GM19372 (cell line): ENCODE data around the gene ACTRT3.
"Not testable (repeated sequence)": the region's sequence is repeated elsewhere in the genome, so short reads cannot be mapped to it uniquely, and the experiment has no call there.

Experiments
- ATAC-seq: cut with Tn5 transposase; IDR thresholded peaks from one replicate; pipeline ENCODE4 v1.9.1; 2021; ENCODE audit warnings: mild to moderate bottlenecking, low read depth, moderate library complexity; ENCODE audit not compliant: unreplicated experiment

ACTRT3 gene

GRCh38 chr3:169772897-169773816 lies 3.8 kb upstream of the ACTRT3 start, which contains the start of gene MYNN:
MYNN (plus strand) TSS chr3:169773396; CDS start chr3:169774296, 900 bp downstream.
- peak; percentile 74 for ATAC-seq

GRCh38 chr3:169772305-169772896 lies 3.0 kb upstream of the ACTRT3 start:
- peak; percentile 10 for ATAC-seq

DNA sequence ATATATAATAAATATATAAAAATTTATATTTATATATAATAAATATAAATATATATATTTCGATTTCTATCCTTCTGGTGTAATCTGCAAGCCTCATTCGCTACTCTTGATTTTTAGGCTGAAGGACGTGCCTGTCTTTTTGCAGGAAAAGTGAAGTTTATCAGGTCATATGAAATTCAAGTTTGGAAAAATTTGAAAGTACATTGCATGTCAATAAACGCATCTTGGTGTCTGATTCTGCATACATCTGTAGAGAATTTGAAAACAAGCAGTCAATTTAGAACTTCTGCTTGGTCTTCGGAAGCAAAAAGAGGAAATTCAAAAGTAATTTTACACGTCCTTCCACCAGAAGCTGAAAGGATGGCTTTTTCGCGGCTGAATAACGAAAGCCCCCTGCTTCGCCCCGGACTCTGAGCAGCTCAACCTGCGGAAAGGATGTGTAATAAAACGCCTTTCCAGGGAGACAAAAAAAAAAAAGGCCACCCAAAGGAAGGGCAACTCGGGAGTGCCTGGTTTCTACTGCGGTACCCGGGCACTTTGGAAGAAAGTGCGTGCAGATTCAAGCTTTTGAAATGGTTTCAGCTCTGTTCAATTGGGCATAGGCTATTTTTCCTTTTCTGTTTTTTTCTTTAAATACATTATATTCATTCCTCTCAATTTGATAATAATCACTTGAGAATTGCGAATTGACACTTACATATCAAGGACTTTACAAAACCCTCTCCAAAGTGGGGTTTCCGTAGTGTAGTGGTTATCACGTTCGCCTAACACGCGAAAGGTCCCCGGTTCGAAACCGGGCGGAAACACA lies 2.3 kb upstream of the ACTRT3 start:
- no peak for ATAC-seq

GRCh38 chr3:169764882-169765612 lies 4.3 kb downstream of the ACTRT3 start, which contains the start of gene TERC:
TERC (minus strand) TSS chr3:169765060.
- peak; percentile 67 for ATAC-seq

DNA sequence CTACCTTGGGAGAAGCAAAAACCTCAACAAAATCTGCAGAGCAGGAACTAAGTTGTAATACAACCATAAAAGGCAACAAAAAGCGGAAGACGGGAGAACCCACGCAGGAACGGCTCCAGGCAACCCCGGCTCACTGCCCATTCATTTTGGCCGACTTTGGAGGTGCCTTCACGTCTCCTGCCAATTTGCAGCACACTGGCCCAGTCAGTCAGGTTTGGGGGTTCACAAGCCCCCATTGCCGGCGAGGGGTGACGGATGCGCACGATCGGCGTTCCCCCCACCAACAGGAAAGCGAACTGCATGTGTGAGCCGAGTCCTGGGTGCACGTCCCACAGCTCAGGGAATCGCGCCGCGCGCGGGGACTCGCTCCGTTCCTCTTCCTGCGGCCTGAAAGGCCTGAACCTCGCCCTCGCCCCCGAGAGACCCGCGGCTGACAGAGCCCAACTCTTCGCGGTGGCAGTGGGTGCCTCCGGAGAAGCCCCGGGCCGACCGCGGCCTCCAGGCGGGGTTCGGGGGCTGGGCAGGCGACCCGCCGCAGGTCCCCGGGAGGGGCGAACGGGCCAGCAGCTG lies 5.0 kb downstream of the ACTRT3 start:
- peak; percentile 39 for ATAC-seq

- no peak for ATAC-seq
Observed at GRCh38 chr3:169760479-169760878, 8.9 kb downstream of the ACTRT3 start.

- ATAC-seq: no peak
Observed at GRCh38 chr3:169759256-169759655, 10.1 kb downstream of the ACTRT3 start.

DNA sequence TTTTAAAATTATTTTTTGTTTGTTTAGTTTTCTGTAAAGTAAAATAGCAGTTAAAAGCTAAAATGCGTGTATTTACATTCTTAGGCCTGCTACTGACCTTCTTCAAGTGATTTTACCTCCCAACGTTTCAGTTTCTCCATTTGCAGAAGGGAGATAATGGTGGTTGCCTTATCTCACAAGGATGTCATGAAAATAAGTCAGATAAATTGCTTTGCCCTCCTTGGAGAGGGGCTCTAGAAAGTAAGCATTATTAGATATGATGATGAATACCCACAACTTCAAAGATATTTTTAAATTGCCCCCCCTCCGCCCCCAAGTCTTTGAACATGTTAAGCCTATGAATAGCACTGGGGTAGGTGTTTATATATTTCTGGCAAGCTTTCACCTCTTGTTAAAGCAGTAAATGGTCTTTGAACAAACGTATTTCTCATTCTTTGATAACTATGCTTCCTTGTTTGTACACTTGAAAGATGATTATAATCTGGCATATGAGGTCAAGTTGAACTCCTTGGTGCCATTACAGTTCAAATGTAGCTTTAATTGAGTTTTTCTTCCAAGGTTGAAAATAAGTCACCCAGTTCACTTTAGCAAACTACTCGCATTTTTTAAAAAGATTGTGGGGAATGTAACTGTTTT lies 10.9 kb downstream of the ACTRT3 start:
- ATAC-seq: no peak

GRCh38 chr3:169755488-169755887 lies 13.9 kb downstream of the ACTRT3 start:
- no peak for ATAC-seq

DNA sequence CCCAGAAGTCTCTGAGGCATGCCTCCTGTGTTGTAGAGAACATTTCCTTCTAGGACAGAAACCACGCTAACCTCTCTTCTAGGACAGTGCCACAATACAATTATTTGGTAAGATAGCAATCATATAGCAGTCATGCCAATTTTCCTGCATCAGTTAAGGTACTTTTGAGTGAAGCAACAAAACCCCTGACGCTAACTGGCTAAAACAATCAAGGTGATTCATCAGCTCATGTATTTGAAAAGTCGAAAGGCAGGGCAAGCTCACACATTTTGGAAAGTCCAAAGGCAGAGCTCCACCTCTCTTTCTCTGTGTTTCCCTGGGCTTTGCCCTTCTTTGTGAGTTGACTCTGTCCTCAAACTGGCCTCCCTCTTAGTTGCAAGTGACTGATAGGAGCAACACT lies 14.7 kb downstream of the ACTRT3 start:
- ATAC-seq: no peak

DNA sequence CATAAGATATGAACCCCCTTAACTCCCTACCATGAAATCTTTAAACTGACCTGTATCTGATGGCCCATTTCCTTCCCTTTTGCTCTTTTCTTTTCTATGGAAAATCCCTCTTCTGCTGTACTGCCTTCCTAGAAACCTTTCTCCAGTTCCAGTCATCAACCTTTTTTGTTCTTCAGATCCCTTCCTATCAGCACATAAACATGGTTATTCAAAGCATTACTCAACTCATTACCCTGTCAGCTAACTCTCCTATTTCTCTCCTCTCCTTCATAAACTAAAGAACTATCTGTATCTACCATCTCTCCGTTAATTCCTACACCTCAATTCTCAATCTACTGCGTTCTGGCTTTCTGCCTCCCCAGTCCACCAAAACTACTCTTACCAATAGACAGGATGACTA lies 17.5 kb downstream of the ACTRT3 start:
- ATAC-seq: no peak

- no peak for ATAC-seq
Observed at GRCh38 chr3:169750665-169751064, 18.7 kb downstream of the ACTRT3 start.

- ATAC-seq: no peak
Observed at GRCh38 chr3:169748670-169749069, 20.7 kb downstream of the ACTRT3 start.

DNA sequence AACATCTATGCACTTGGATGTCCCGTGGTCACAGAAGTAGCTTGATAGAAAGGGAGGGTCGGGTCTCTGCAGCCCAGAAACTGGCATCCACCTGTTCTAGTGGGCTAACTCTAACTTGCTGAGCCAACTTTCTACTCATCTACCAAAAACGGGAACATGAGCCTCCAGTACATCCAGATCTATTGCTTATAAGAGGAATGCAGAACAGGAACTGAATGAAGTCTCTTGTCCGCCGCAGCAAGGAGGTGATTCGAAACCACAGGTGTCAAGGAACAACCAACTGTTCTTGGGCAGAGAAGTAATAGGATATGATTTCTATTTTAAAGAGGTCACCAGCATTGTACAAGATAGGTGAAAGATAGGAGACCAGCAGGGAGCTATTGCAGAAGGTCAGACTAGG lies 22.4 kb downstream of the ACTRT3 start:
- no peak for ATAC-seq

GRCh38 chr3:169744366-169745054 lies 24.9 kb downstream of the ACTRT3 start:
- no peak for ATAC-seq

DNA sequence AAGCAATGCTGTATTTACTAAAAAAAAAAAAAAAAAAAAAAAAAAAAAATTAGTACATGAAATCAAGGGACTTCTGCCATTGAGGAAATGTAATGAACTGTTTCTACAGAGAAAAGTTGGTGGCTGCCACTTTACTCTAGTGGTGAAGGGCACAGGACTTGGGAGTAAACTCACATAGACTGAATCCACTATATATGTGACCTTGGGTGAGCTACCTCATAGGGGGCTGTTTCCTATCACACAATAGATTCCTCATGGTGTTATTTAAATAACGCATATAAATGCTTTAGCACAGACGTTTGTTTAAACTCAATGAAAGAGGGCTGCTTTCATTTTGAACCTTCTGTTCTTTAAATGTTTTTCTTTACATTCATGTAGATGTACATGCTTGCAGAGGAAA lies 30.3 kb downstream of the ACTRT3 start:
- no peak for ATAC-seq

GRCh38 chr3:169731857-169732256 lies 37.5 kb downstream of the ACTRT3 start:
- ATAC-seq: not testable (repeated sequence)

- no peak for ATAC-seq
Observed at GRCh38 chr3:169722724-169723123, 46.6 kb downstream of the ACTRT3 start.

GRCh38 chr3:169718415-169718814 lies 50.9 kb downstream of the ACTRT3 start:
- not testable (repeated sequence) for ATAC-seq
